BE2C (cell line): ENCODE measurements around the gene LYVE1.

Experiments
- DNase-seq: peaks from one replicate; pipeline ENCODE4 v3.0.0-alpha.2; 2020
- H3K27me3 ChIP-seq: fragments of 250-450 bp; sonication (Bioruptor Pico); 2 replicates; pipeline ENCODE4 v1.5.1; 2020; ENCODE audit warnings: mild to moderate bottlenecking
- H3K36me3 ChIP-seq: fragments of 250-450 bp; sonication (Bioruptor Pico); 2 replicates; pipeline ENCODE4 v1.5.1; 2020; ENCODE audit warnings: mild to moderate bottlenecking
- H3K4me1 ChIP-seq: fragments of 250-450 bp; sonication (Bioruptor Pico); 2 replicates; pipeline ENCODE4 v1.5.1; 2020
- H3K4me3 ChIP-seq: 2 replicates; pipeline ENCODE4 v1.5.1; 2011; ENCODE audit warnings: low read depth, low read length
- H3K9me3 ChIP-seq: fragments of 250-450 bp; sonication (Bioruptor Pico); 2 replicates; pipeline ENCODE4 v1.5.1; 2020
- TF ChIP-seq, protein P1 (sequence below): IDR thresholded peaks from 2 replicates; pipeline ENCODE4 v1.5.1; 2012; ENCODE audit warnings: mild to moderate bottlenecking, low read depth, low read length

Gene LYVE1

DNA sequence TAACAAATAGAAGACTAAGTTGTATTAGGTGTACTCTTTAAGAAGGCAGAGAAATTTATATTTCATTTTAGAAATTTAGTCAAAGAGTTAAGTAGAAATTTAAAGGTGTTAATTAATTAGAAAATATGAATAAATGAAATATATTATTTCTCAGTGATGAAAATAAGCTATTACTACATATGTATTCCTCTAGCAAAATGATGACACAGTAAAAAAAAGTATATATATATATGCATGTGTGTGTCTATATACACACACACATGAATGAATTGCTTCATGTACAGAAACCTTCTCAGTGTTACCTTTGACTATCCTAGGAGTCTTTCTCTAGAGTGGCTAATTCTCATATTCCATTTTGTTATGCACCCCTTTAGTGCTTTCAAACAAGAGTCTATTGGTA lies 35.1 kb downstream of the LYVE1 start:
- no peak for DNase-seq
- Histone ChIP-seq H3K36me3 (no peaks in the 10 kb centered on the region), H3K27me3 (no peaks in the 10 kb centered on the region), H3K4me1 (no peaks in the 10 kb centered on the region), H3K4me3 (no peak overlapping the region), H3K9me3 (no peaks in the 10 kb centered on the region)
- TF ChIP-seq, protein P1, sequence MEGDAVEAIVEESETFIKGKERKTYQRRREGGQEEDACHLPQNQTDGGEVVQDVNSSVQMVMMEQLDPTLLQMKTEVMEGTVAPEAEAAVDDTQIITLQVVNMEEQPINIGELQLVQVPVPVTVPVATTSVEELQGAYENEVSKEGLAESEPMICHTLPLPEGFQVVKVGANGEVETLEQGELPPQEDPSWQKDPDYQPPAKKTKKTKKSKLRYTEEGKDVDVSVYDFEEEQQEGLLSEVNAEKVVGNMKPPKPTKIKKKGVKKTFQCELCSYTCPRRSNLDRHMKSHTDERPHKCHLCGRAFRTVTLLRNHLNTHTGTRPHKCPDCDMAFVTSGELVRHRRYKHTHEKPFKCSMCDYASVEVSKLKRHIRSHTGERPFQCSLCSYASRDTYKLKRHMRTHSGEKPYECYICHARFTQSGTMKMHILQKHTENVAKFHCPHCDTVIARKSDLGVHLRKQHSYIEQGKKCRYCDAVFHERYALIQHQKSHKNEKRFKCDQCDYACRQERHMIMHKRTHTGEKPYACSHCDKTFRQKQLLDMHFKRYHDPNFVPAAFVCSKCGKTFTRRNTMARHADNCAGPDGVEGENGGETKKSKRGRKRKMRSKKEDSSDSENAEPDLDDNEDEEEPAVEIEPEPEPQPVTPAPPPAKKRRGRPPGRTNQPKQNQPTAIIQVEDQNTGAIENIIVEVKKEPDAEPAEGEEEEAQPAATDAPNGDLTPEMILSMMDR: no peak

DNA sequence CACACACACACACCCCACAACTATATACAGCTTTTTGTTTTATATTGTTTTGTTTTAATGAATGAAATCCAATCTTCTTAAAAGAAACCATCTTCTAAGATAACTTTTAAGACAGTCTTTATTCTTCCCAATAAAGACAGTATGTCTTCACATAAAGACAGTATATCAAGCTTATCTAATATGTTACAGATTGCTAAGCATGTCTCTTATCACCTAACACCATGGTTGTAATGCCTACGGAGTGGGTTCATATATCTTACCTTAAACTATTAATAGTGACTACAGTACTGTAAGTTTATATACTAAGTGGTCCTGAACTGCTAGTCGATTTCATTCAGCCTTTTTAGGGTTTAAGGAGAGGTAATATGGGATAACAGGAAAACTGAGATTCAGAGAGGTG lies 35.9 kb downstream of the LYVE1 start:
- Histone ChIP-seq H3K4me1 (no peaks in the 10 kb centered on the region), H3K27me3 (no peaks in the 10 kb centered on the region), H3K36me3 (no peaks in the 10 kb centered on the region), H3K4me3 (no peak overlapping the region), H3K9me3 (no peaks in the 10 kb centered on the region)
- no peak for DNase-seq
- TF ChIP-seq, protein P1: no peak

DNA sequence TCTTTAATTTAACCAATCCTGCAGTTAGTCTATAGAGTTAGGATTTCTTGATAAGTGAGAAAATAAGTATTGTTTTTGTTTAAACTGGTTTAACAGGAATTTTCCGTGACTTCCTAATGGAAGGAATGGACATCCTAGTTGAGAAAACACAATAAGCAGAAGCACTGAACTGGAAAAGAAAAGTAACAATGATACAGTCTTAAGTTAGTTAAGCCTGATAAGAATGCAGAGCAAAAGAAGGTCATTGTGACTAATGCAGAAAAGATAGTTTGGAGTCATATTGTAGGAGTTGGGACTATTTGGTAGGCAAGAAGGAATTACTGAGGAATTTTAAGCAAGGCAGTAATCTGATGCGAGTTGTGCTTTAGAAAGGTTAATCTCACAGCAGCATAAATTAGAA lies 39.2 kb downstream of the LYVE1 start:
- no peaks in the 10 kb centered on the region for H3K36me3 ChIP-seq
- no peaks in the 10 kb centered on the region for H3K9me3 ChIP-seq
- H3K27me3 ChIP-seq: no peaks in the 10 kb centered on the region
- TF ChIP-seq, protein P1: no peak
- DNase-seq: no peak
- H3K4me1 ChIP-seq: no peaks in the 10 kb centered on the region
- no peak overlapping the region for H3K4me3 ChIP-seq

DNA sequence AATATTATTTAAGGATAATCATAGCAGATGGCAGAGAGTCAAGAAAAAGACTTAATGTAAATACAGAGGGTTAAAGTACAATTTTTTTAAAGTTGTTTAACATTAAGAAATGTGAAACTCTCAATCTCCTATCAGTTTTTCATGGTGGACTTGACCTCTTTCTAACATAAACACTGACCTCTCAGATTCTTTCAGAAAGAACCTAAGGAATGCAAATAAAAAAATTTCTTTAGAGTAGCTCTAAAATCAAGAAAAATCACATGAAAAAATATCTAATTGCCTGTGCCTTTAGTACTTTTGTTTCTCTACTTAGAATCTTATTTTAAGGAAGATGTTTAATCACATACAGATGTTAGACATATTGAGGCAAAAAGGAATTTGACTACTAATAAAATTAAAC lies 40.3 kb downstream of the LYVE1 start:
- TF ChIP-seq, protein P1: no peak

DNA sequence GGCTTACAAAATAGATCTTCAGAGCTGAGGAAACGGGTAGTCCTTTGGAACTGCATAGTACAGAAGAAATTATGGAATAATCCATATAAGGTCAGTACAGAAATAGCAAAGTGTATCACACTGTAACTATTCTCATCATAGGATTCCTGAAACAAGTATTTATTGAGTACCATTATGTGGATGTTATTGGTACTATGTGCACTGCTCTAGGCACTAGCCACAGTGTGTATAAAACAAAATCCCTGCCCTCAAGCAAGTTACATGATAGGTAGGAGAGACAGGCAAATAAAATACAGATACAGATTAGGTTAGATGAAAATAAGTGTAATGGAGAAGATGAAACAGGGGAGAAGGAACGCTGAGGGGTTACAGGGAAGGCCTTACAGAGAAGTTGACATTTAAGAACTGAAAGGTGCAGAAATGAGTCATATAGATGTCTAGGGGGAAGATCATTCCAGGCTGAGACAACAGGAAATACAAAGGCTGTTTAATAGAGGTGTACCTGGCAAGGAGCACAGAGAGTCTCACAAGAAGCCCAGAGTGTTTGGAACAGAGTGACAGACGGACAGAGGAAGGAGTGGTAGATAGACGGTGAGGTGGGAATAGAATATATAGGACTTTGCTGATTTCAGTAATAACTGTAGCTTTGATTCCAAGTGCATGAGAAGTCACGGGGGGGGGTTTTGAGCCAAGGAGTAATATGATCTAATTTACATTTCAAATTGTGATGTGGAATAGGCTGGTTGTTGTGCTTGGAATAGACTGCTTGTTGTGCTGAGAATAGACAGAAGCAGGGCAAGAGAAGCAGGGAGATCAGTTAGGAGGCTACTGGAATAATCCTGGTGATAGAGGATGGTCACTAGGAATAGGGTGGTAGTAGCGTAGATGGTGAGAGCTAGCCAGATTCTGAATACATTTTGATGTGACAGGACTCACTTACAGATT lies 41.2 kb downstream of the LYVE1 start:
- DNase-seq: no peak
- H3K36me3 ChIP-seq: no peaks in the 10 kb centered on the region
- no peak overlapping the region for H3K4me3 ChIP-seq
- no peaks in the 10 kb centered on the region for H3K4me1 ChIP-seq
- no peaks in the 10 kb centered on the region for H3K27me3 ChIP-seq
- H3K9me3 ChIP-seq: no peaks in the 10 kb centered on the region
- TF ChIP-seq, protein P1: no peak

More for the DNA sequence above, 40.3 kb downstream of the LYVE1 start:
- Histone ChIP-seq H3K9me3 (no peaks in the 10 kb centered on the region), H3K4me1 (no peaks in the 10 kb centered on the region), H3K4me3 (no peak overlapping the region), H3K36me3 (no peaks in the 10 kb centered on the region), H3K27me3 (no peaks in the 10 kb centered on the region)
- no peak for DNase-seq

DNA sequence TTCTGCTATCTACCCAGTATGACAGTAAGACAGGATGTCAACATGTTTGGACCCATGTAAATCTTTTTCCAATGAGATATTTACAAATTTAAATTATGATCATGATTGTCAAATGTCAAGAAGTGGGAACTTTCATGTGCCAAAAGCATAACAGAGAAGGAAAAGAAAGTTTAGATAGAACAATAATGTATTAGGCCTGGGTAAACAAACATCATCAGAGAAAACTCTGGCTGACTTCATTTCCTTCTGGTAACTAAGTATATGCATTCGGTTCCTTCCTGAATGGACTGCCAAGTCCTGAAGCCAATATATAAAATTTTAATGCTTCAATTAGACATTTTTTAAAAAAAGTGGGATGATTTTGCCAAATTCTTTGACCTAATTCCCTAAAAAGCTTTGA lies 44.0 kb downstream of the LYVE1 start:
- Histone ChIP-seq H3K27me3 (no peaks in the 10 kb centered on the region), H3K4me3 (no peak overlapping the region), H3K36me3 (no peaks in the 10 kb centered on the region), H3K4me1 (no peaks in the 10 kb centered on the region), H3K9me3 (no peaks in the 10 kb centered on the region)
- DNase-seq: no peak
- TF ChIP-seq, protein P1: no peak
